H1 (cell line): ENCODE results near the gene PAX5. TPM values are rescaled to one million over a fixed set of nuclear protein-coding genes. Genes with fewer than 3 reads are reported as not detected.

Experiments
- CEBPB ChIP-seq: IDR thresholded peaks from 2 replicates; pipeline ENCODE4 v1.6.1; 2012; ENCODE audit warnings: low read depth, low read length
- MAFK ChIP-seq: IDR thresholded peaks from 2 replicates; pipeline ENCODE4 v1.6.1; 2012; ENCODE audit warnings: low read depth, mild to moderate bottlenecking, improper control_type of control experiment, low read length
- polyA plus RNA-seq, 7 experiments: library from polyadenylated mRNA; depleted of rRNA in 3 of 7; stranded (reverse) in 5 of 7; unstranded in 2 of 7; fragments of >200 nt in 5 of 7; fragments of 200-250 nt in 2 of 7; gene quantifications; 1 replicate in 5 of 7; 2 replicates in 1 of 7; 4 replicates in 1 of 7; pipeline versions ENCODE4 v1.2.1 to v1.2.3, GENCODE V29; 2011 to 2013; ENCODE audit warnings: missing spikeins in 2 of 7, mixed read lengths in 2 of 7
- total RNA-seq: library from RNA; stranded (reverse); fragmentation: NEBNext Ultra II Directional; extraction: Animal tissue kit (Norgen Biotek cat#: 25700); gene quantifications from 2 replicates; pipeline ENCODE4 v1.2.1, GENCODE V29; 2021

PAX5 gene
- total and polyA plus RNA-seq, 2 of the 8 experiments (the other 6 are each of a cell fraction or from before 2014, with no cell fraction given) = 0.29 to 0.43 TPM

DNA sequence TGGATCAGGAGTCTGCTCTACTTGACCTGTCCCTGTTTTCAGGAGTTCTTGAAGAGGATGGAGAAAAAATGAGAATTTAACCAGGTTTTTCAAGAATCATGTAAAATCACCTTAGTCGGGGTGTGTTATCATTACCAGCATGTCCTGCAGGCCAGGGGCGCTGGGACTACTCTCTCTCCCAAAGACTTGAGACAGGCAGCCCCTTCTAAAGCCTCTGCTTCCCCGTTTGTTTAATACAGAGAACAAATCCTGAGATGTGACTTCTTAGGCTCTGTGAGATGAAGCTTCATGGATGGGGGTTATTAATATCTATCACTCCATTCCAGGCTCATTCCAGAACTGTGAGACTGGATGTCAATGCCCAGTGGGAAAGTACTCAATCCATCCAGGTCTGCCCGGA is 3.0 kb downstream of the PAX5 start (continued):
- TF ChIP-seq CEBPB = no peak
- TF ChIP-seq MAFK = no peak
